ENCODE data around the gene GALNT2. TPM values are rescaled to one million over a fixed set of nuclear protein-coding genes. Genes with fewer than 3 reads are reported as not detected.

The GALNT2 gene
- total RNA-seq, 1 experiment from 2014 or later = 152 TPM

DNA sequence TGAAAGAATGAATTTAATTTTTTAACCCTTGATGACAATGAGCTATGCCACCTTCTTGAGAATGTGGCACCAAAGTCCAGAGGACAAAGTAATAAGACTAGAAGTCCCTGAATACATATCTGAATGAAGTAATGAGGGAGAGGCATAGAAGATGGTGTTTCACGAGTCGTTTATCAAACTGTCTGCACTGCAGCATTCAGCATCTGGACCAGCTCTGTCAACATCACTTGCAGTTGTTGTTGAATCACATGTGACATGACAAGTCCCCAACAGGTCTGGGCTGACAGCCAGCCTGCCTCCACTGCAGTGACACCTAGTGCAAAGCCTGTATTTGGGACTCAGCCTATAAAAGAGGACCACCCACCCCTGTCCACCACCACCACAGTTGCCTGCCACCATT is 17.3 kb upstream of the GALNT2 start:
- intact Hi-C loops (cut with micrococcal nuclease; ENCODE audit: unreplicated experiment) (no loop called here), in situ Hi-C loops (cut with HindIII; ENCODE audit: low pct_unique_long_range_greater_than_20kb, low sequenced_read_pairs) (no loop called here)
- no peaks in the 10 kb centered on the region for H3K9me3 ChIP-seq (ENCODE audit: control insufficient read depth, insufficient read depth, low read depth, low read length)
- no TSS peak for BruUV-seq (replicated peaks)
- no peak overlapping the region for H3K27ac ChIP-seq (ENCODE audit: low read length)
- ChIA-PET CTCF (interaction anchor here (0.6 kb wide), 1 partner anchor 150 kb away, joined by 5 read pairs; no protein-coding TSS in a partner anchor), POLR2A (no interaction called here)
- H3K4me3 ChIP-seq (ENCODE audit: low read depth in 2 of 2, low read length in 2 of 2) = no peak overlapping the region
- DNase-seq (ENCODE audit: low read depth, low spot score) (no peak), ATAC-seq (no peak)
- no peaks in the 10 kb centered on the region for H3K36me3 ChIP-seq (ENCODE audit: control insufficient read depth, insufficient read depth, low read length)
- no peaks in the 10 kb centered on the region for H3K27me3 ChIP-seq (ENCODE audit: control insufficient read depth, insufficient read depth, low read length)
- TF ChIP-seq CTCF (IDR thresholded peaks at IDR 0.05) (no peak), POLR2AphosphoS5 (IDR thresholded peaks at IDR 0.05; ENCODE audit: low read depth, low read length) (no peak), REST (IDR thresholded peaks at IDR 0.05; ENCODE audit: insufficient read depth in 1 of 2, low read depth in 2 of 2, low read length in 1 of 2) (no peak), TCF7L2 (IDR thresholded peaks at IDR 0.05; ENCODE audit: low read depth, low read length) (no peak), SIN3A (IDR thresholded peaks at IDR 0.05; ENCODE audit: borderline replicate concordance, insufficient read depth, low read depth, low read length) (no peak)
- H3K4me1 ChIP-seq (ENCODE audit: control insufficient read depth, insufficient read depth, low read length) = no peaks in the 10 kb centered on the region

DNA sequence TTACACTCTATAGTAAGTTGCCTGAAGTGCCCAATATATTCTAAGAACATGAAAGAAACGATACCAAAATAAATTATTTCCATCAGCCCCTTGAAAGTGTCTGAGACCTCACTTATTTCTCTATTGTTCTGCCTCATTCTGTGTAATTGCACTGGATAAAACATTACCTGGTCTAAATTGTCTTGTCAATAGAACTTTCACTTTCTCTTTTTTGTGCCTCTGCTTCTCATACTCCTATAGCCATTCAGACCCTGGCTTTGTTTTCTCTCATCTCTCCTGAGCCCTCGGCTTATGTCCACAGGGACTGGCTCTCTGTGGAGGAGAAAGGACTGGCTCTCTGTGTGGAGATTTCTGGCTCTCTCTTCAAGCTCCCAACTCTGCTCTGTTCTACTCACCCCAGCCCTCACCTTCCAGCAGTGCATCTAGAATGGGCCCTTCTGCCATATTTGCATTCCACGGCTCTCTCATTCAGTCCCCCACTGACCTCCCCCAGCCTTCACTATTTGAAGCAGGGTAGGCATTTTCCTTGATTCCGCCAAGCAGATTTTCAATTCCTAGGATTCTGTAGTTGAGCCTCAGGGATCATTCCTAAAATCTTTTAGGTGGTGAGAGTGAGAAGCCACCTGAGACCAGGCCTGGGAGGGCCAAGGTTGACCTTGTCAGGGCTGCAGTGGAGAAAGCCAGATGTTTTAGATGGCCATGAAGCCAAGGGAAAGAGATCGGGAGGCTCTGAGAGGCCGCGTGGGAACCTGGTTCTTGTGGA is 15.9 kb upstream of the GALNT2 start:
- DNase-seq (ENCODE audit: low read depth, low spot score) = no peak
- intact Hi-C loops (cut with micrococcal nuclease; ENCODE audit: unreplicated experiment) (no loop called here), in situ Hi-C loops (cut with HindIII; ENCODE audit: low pct_unique_long_range_greater_than_20kb, low sequenced_read_pairs) (no loop called here)
- POLR2A ChIA-PET = no interaction called here
- CTCF ChIA-PET = no interaction called here
- Histone ChIP-seq H3K4me1 (ENCODE audit: control insufficient read depth, insufficient read depth, low read length) (no peaks in the 10 kb centered on the region), H3K4me3 (ENCODE audit: low read depth in 2 of 2, low read length in 2 of 2) (no peak overlapping the region), H3K27ac (ENCODE audit: low read length) (no peak overlapping the region), H3K36me3 (ENCODE audit: control insufficient read depth, insufficient read depth, low read length) (no peaks in the 10 kb centered on the region), H3K27me3 (ENCODE audit: control insufficient read depth, insufficient read depth, low read length) (no peaks in the 10 kb centered on the region), H3K9me3 (ENCODE audit: control insufficient read depth, insufficient read depth, low read depth, low read length) (no peaks in the 10 kb centered on the region)
- no TSS peak for BruUV-seq (replicated peaks)
- no peak; the same call in 1 of the 2 replicates for ATAC-seq
- no peak for TF ChIP-seq TCF7L2 (IDR thresholded peaks at IDR 0.05; ENCODE audit: low read depth, low read length)
- TF ChIP-seq POLR2AphosphoS5 (IDR thresholded peaks at IDR 0.05; ENCODE audit: low read depth, low read length) = no peak
- TF ChIP-seq REST (IDR thresholded peaks at IDR 0.05; ENCODE audit: insufficient read depth in 1 of 2, low read depth in 2 of 2, low read length in 1 of 2) = no peak
- no peak for TF ChIP-seq CTCF (IDR thresholded peaks at IDR 0.05)
- no peak for TF ChIP-seq SIN3A (IDR thresholded peaks at IDR 0.05; ENCODE audit: borderline replicate concordance, insufficient read depth, low read depth, low read length)
